MCF 10A (cell line): Measurements from ENCODE around the gene HECTD4. TPM values are rescaled to one million over a fixed set of nuclear protein-coding genes. Genes with fewer than 3 reads are reported as not detected.

Experiments used
- BruUV-seq: library from RNA; stranded (reverse); fragments of 400-500 nt; replicated peaks from 2 replicates; lab custom pipeline; 2021; lab: Mats Ljungman, UMichigan
- CTCF ChIA-PET: fragments of 300-600 bp; sonication (Branson Sonifier 250); formaldehyde crosslinking; extraction: SDS; loops from one replicate; lab custom pipeline; 2021; ENCODE audit warnings: antibody characterized with exemption, inconsistent platforms; lab: Yijun Ruan, JAX
- POLR2A ChIA-PET: fragments of 300-600, 350-650 bp; sonication (Branson Sonifier 250); formaldehyde crosslinking; extraction: SDS; loops from one replicate; lab custom pipeline; 2020; ENCODE audit warnings: antibody characterized with exemption, inconsistent platforms; lab: Yijun Ruan, JAX
- DNase-seq: peaks from one replicate; pipeline ENCODE4 v3.0.0-alpha.2; 2018; ENCODE audit not compliant: unreplicated experiment
- H3K27ac Mint-ChIP-seq: one replicate; pipeline ENCODE4 v1.8.0; 2022; ENCODE audit warnings: mild to moderate bottlenecking, low read depth, mixed read lengths; ENCODE audit not compliant: unreplicated experiment
- H3K27me3 Mint-ChIP-seq: one replicate; pipeline ENCODE4 v1.8.0; 2022; ENCODE audit warnings: mixed read lengths; ENCODE audit not compliant: insufficient read depth, unreplicated experiment
- H3K36me3 Mint-ChIP-seq: one replicate; pipeline ENCODE4 v1.8.0; 2022; ENCODE audit warnings: mild to moderate bottlenecking, moderate library complexity, mixed read lengths; ENCODE audit not compliant: insufficient read depth, unreplicated experiment
- H3K4me1 Mint-ChIP-seq: one replicate; pipeline ENCODE4 v1.8.0; 2022; ENCODE audit warnings: mixed read lengths; ENCODE audit not compliant: insufficient read depth, unreplicated experiment
- H3K4me3 Mint-ChIP-seq: one replicate; pipeline ENCODE4 v1.8.0; 2022; ENCODE audit warnings: mild to moderate bottlenecking, moderate library complexity, mixed read lengths; ENCODE audit not compliant: unreplicated experiment
- H3K9me3 Mint-ChIP-seq: one replicate; pipeline ENCODE4 v1.8.0; 2022; ENCODE audit warnings: mixed read lengths; ENCODE audit not compliant: unreplicated experiment
- CTCF ChIP-seq: fragments of 200-600 bp; IDR thresholded peaks from one replicate; pipeline ENCODE4 v1.8.0; 2022; ENCODE audit warnings: antibody characterized with exemption, mild to moderate bottlenecking; ENCODE audit not compliant: unreplicated experiment
- intact Hi-C: fragments of 100-400 bp; cut with micrococcal nuclease; formaldehyde crosslinking; loops from 2 replicates; pipeline ENCODE4 v1.14.1; 2022
- total RNA-seq: library from RNA; stranded (reverse); gene quantifications from 2 replicates; pipeline ENCODE4 v1.2.3, GENCODE V29; 2022

The HECTD4 gene
- total RNA-seq, 1 experiment from 2014 or later: 35.2 TPM

- Mint-ChIP-seq H3K27ac (no peak overlapping the region), H3K27me3 (no peaks in the 10 kb centered on the region), H3K4me3 (no peak overlapping the region), H3K9me3 (no peaks in the 10 kb centered on the region), H3K36me3 (peaks cover 50% of the 10 kb centered on the region), H3K4me1 (no peaks in the 10 kb centered on the region)
- intact Hi-C loops: no loop called here
- DNase-seq: no peak
- CTCF ChIA-PET: interaction anchor here (1.8 kb wide), 1 partner anchor 12 kb away, joined by 5 read pairs; no protein-coding TSS in a partner anchor
- POLR2A ChIA-PET: no interaction called here
- no peak for TF ChIP-seq CTCF
- no TSS peak for BruUV-seq
Observed at GRCh38 chr12:112184056-112184887, 198.0 kb downstream of the HECTD4 start.

GRCh38 chr12:112183141-112184021 is 198.8 kb downstream of the HECTD4 start:
- Mint-ChIP-seq H3K4me3 (no peak overlapping the region), H3K27me3 (no peaks in the 10 kb centered on the region), H3K9me3 (no peaks in the 10 kb centered on the region), H3K27ac (no peak overlapping the region), H3K36me3 (peaks cover 50% of the 10 kb centered on the region), H3K4me1 (no peaks in the 10 kb centered on the region)
- DNase-seq: no peak
- TF ChIP-seq CTCF: no peak
- BruUV-seq: no TSS peak
- intact Hi-C loops: no loop called here
- POLR2A ChIA-PET: no interaction called here
- CTCF ChIA-PET: interaction anchor here (0.5 kb wide), 1 partner anchor 40 kb away, joined by 4 read pairs; no protein-coding TSS in a partner anchor

GRCh38 chr12:112182499-112182898 is 199.7 kb downstream of the HECTD4 start:
- no TSS peak for BruUV-seq
- no peaks in the 10 kb centered on the region for H3K9me3 Mint-ChIP-seq
- no peak for DNase-seq
- TF ChIP-seq CTCF: no peak
- H3K27ac Mint-ChIP-seq: no peak overlapping the region
- POLR2A ChIA-PET: no interaction called here
- CTCF ChIA-PET: interaction anchor here (0.5 kb wide), 1 partner anchor 39 kb away, joined by 4 read pairs; no protein-coding TSS in a partner anchor
- intact Hi-C loops: no loop called here
- H3K4me3 Mint-ChIP-seq: no peak overlapping the region
- peaks cover 55% of the 10 kb centered on the region for H3K36me3 Mint-ChIP-seq
- no peaks in the 10 kb centered on the region for H3K4me1 Mint-ChIP-seq
- H3K27me3 Mint-ChIP-seq: no peaks in the 10 kb centered on the region

- intact Hi-C loops: no loop called here
- ChIA-PET POLR2A (no interaction called here), CTCF (interaction anchor here (0.7 to 2.3 kb wide), 2 partner anchors 16 to 17 kb away, joined by 3 to 7 read pairs; no protein-coding TSS in a partner anchor)
- no peaks in the 10 kb centered on the region for H3K4me1 Mint-ChIP-seq
- H3K27me3 Mint-ChIP-seq: no peaks in the 10 kb centered on the region
- no TSS peak for BruUV-seq
- peaks cover 69% of the 10 kb centered on the region for H3K36me3 Mint-ChIP-seq
- TF ChIP-seq CTCF: no peak
- no peak for DNase-seq
- H3K27ac Mint-ChIP-seq: no peak overlapping the region
- H3K4me3 Mint-ChIP-seq: no peak overlapping the region
- H3K9me3 Mint-ChIP-seq: no peaks in the 10 kb centered on the region
Observed at GRCh38 chr12:112180422-112180821, 201.8 kb downstream of the HECTD4 start.
